Measurements from ENCODE around the gene GSPT1.
"Not testable (repeated sequence)": the region's sequence is repeated elsewhere in the genome, so short reads cannot be mapped to it uniquely, and the experiment has no call there.

The GSPT1 gene

GRCh38 chr16:11841026-11841425 is 74.7 kb downstream of the GSPT1 start:
- no peak overlapping the region for H3K4me3 ChIP-seq (replicated peaks; ENCODE audit: low read depth, low read length)
- no peak for DNase-seq (ENCODE audit: extremely low read depth, low read depth)
- no peak for TF ChIP-seq CTCF (IDR thresholded peaks at IDR 0.05; ENCODE audit: low read depth, low read length, missing control alignments)

- no peak for TF ChIP-seq CTCF (IDR thresholded peaks at IDR 0.05; ENCODE audit: low read depth, low read length, missing control alignments)
- H3K4me3 ChIP-seq (replicated peaks; ENCODE audit: low read depth, low read length), result no peak overlapping the region
- DNase-seq (ENCODE audit: extremely low read depth, low read depth), result peak; percentile 84
Measured at GRCh38 chr16:11836650-11837244, 79.0 kb downstream of the GSPT1 start.

- no peak overlapping the region for H3K4me3 ChIP-seq (replicated peaks; ENCODE audit: low read depth, low read length)
- no peak for TF ChIP-seq CTCF (IDR thresholded peaks at IDR 0.05; ENCODE audit: low read depth, low read length, missing control alignments)
- DNase-seq (ENCODE audit: extremely low read depth, low read depth), result peak; percentile 87
Measured at GRCh38 chr16:11835891-11836649, 79.7 kb downstream of the GSPT1 start.

- DNase-seq (ENCODE audit: extremely low read depth, low read depth), result no peak
- TF ChIP-seq CTCF (IDR thresholded peaks at IDR 0.05; ENCODE audit: low read depth, low read length, missing control alignments), result no peak
- no peak overlapping the region for H3K4me3 ChIP-seq (replicated peaks; ENCODE audit: low read depth, low read length)
Measured at GRCh38 chr16:11835309-11835708, 80.4 kb downstream of the GSPT1 start.

- H3K4me3 ChIP-seq (replicated peaks; ENCODE audit: low read depth, low read length), result no peak overlapping the region
- TF ChIP-seq CTCF (IDR thresholded peaks at IDR 0.05; ENCODE audit: low read depth, low read length, missing control alignments), result no peak
- DNase-seq (ENCODE audit: extremely low read depth, low read depth), result no peak
Measured at GRCh38 chr16:11833951-11834695, 81.6 kb downstream of the GSPT1 start.

GRCh38 chr16:11828696-11829095 is 87.1 kb downstream of the GSPT1 start:
- no peak overlapping the region for H3K4me3 ChIP-seq (replicated peaks; ENCODE audit: low read depth, low read length)
- no peak for TF ChIP-seq CTCF (IDR thresholded peaks at IDR 0.05; ENCODE audit: low read depth, low read length, missing control alignments)
- no peak for DNase-seq (ENCODE audit: extremely low read depth, low read depth)

- not testable (repeated sequence) for DNase-seq (ENCODE audit: extremely low read depth, low read depth)
Measured at GRCh38 chr16:11825520-11826165, 90.1 kb downstream of the GSPT1 start.

More at GRCh38 chr16:11825520-11826165, 90.1 kb downstream of the GSPT1 start:
- not testable (repeated sequence) for H3K4me3 ChIP-seq (replicated peaks; ENCODE audit: low read depth, low read length)

Measured in HFF-Myc (cell line).